ENCODE results near the gene SPAG8.

Gene SPAG8

DNA sequence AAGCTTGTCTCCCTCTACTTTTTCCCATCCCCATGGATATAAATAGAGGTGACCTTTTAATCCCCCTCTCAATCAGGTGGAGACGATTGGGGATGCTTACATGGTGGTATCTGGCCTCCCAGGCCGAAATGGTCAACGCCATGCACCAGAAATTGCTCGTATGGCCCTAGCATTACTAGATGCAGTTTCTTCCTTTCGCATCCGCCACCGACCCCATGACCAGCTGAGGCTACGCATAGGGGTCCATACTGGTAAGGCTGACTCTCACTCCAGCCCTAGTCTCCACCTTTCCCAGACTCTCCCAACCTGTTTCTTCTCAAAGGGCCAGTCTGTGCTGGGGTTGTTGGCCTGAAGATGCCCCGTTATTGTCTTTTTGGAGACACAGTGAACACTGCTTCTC, 3.6 kb downstream of the SPAG8 start:
- peaks cover 14% of the 10 kb centered on the region for H3K36me3 ChIP-seq (ENCODE audit: insufficient read depth, low read length)
- no peaks in the 10 kb centered on the region for H3K27me3 ChIP-seq (ENCODE audit: insufficient read depth, low read length)
- H3K4me1 ChIP-seq (ENCODE audit: insufficient read depth, low read length, severe bottlenecking), result peaks cover 20% of the 10 kb centered on the region
- no peaks in the 10 kb centered on the region for H3K79me2 ChIP-seq (ENCODE audit: insufficient read depth, low read length)
- H2AFZ ChIP-seq (ENCODE audit: low read length), result no peak overlapping the region
- H3K4me3 ChIP-seq (ENCODE audit: low read depth, low read length, poor library complexity, severe bottlenecking), result no peak overlapping the region
- H4K20me1 ChIP-seq (ENCODE audit: insufficient read depth, low read length), result no peaks in the 10 kb centered on the region
- H3K9me3 ChIP-seq (ENCODE audit: low read length), result no peaks in the 10 kb centered on the region
- TF ChIP-seq EZH2 (IDR thresholded peaks at IDR 0.05; ENCODE audit: borderline replicate concordance, low read length) (no peak), CTCF (IDR thresholded peaks at IDR 0.05; ENCODE audit: low read length) (no peak)
- H3K4me2 ChIP-seq (ENCODE audit: low read length), result no peak overlapping the region
- H3K9me2 ChIP-seq (ENCODE audit: low read depth, low read length), result no peaks in the 10 kb centered on the region
- no peak overlapping the region for H3K9ac ChIP-seq (ENCODE audit: low read length)
- H3K27ac ChIP-seq (ENCODE audit: low read depth, low read length, poor library complexity, severe bottlenecking), result no peak overlapping the region
- H3F3A ChIP-seq (ENCODE audit: insufficient read depth, low read length), result no peaks in the 10 kb centered on the region

GRCh38 chr9:35806101-35806500, 6.0 kb downstream of the SPAG8 start:
- Histone ChIP-seq H3K9ac (ENCODE audit: low read length) (no peak overlapping the region), H3K79me2 (ENCODE audit: insufficient read depth, low read length) (no peaks in the 10 kb centered on the region), H3K9me2 (ENCODE audit: low read depth, low read length) (no peaks in the 10 kb centered on the region), H4K20me1 (ENCODE audit: insufficient read depth, low read length) (no peaks in the 10 kb centered on the region), H3K4me2 (ENCODE audit: low read length) (no peak overlapping the region), H3K4me1 (ENCODE audit: insufficient read depth, low read length, severe bottlenecking) (no peaks in the 10 kb centered on the region), H3K27me3 (ENCODE audit: insufficient read depth, low read length) (no peaks in the 10 kb centered on the region), H3F3A (ENCODE audit: insufficient read depth, low read length) (no peaks in the 10 kb centered on the region), H3K27ac (ENCODE audit: low read depth, low read length, poor library complexity, severe bottlenecking) (no peak overlapping the region), H3K9me3 (ENCODE audit: low read length) (no peaks in the 10 kb centered on the region), H3K36me3 (ENCODE audit: insufficient read depth, low read length) (peaks cover 21% of the 10 kb centered on the region), H3K4me3 (ENCODE audit: low read depth, low read length, poor library complexity, severe bottlenecking) (no peak overlapping the region), H2AFZ (ENCODE audit: low read length) (no peak overlapping the region)
- TF ChIP-seq CTCF (IDR thresholded peaks at IDR 0.05; ENCODE audit: low read length) (no peak), EZH2 (IDR thresholded peaks at IDR 0.05; ENCODE audit: borderline replicate concordance, low read length) (no peak)

DNA sequence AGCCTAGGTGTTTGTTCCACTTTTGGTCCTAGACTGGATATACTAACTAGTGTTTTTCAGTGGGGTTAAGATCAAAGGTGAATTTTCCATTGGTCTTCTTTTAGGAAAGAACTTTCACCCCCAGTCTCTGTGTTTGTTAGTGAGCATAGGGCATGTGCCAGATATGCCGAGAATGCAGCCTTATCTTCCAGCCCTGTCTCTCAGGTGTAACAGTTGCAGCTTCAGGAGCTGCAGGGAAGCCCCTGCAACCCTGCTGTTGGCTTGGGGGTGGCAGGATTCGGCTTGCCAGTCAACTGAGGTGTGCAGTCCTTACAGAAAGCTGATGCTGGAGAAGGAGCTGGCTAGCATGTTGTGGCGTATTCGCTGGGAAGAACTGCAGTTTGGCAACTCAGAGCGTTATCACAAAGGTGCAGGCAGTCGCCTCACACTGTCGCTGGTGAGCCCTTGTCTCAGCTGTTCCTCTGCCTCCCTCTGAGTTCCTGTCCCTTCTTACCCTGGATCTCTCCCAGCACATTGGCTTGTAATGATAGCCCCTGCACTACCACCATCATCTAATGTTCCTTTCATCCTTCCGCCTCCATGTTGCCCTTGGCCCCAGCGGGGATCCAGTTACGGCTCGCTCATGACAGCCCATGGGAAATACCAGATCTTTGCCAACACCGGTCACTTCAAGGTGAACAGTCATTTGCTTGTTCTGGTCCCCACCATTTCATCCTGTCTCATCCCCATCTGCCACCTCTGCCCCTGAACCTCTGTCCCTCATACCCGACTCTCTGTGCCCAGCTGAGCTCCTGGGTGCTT, 10.5 kb downstream of the SPAG8 start:
- no peak overlapping the region for H3K9ac ChIP-seq (ENCODE audit: low read length)
- no peak overlapping the region for H3K4me2 ChIP-seq (ENCODE audit: low read length)
- no peaks in the 10 kb centered on the region for H4K20me1 ChIP-seq (ENCODE audit: insufficient read depth, low read length)
- H3K36me3 ChIP-seq (ENCODE audit: insufficient read depth, low read length), result peaks cover 18% of the 10 kb centered on the region
- TF ChIP-seq EZH2 (IDR thresholded peaks at IDR 0.05; ENCODE audit: borderline replicate concordance, low read length), result no peak
- TF ChIP-seq CTCF (IDR thresholded peaks at IDR 0.05; ENCODE audit: low read length), result no peak
- no peak overlapping the region for H3K4me3 ChIP-seq (ENCODE audit: low read depth, low read length, poor library complexity, severe bottlenecking)
- H3K27ac ChIP-seq (ENCODE audit: low read depth, low read length, poor library complexity, severe bottlenecking), result no peak overlapping the region
- no peaks in the 10 kb centered on the region for H3K9me2 ChIP-seq (ENCODE audit: low read depth, low read length)
- H3K4me1 ChIP-seq (ENCODE audit: insufficient read depth, low read length, severe bottlenecking), result no peaks in the 10 kb centered on the region
- no peaks in the 10 kb centered on the region for H3K79me2 ChIP-seq (ENCODE audit: insufficient read depth, low read length)
- no peaks in the 10 kb centered on the region for H3K27me3 ChIP-seq (ENCODE audit: insufficient read depth, low read length)
- no peaks in the 10 kb centered on the region for H3K9me3 ChIP-seq (ENCODE audit: low read length)
- no peak overlapping the region for H2AFZ ChIP-seq (ENCODE audit: low read length)
- no peaks in the 10 kb centered on the region for H3F3A ChIP-seq (ENCODE audit: insufficient read depth, low read length)

Data from OCI-LY1 (cell line).